Measurements from ENCODE around the gene MIPEP.

Gene MIPEP

GRCh38 chr13:23813635-23814034 is 75.6 kb downstream of the MIPEP start:
- no peak overlapping the region for H3K4me3 Mint-ChIP-seq
- ATAC-seq: no peak
- no peaks in the 10 kb centered on the region for H3K27me3 Mint-ChIP-seq
- no peak overlapping the region for H3K27ac Mint-ChIP-seq
- H3K36me3 Mint-ChIP-seq: peaks cover 17% of the 10 kb centered on the region
- no peaks in the 10 kb centered on the region for H3K9me3 Mint-ChIP-seq
- H3K4me1 Mint-ChIP-seq: peaks cover 17% of the 10 kb centered on the region

GRCh38 chr13:23811366-23812062 is 77.7 kb downstream of the MIPEP start:
- ATAC-seq: no peak
- H3K4me3 Mint-ChIP-seq: no peak overlapping the region
- peaks cover 37% of the 10 kb centered on the region for H3K4me1 Mint-ChIP-seq
- H3K27ac Mint-ChIP-seq: no peak overlapping the region
- H3K36me3 Mint-ChIP-seq: peaks cover 5% of the 10 kb centered on the region
- no peaks in the 10 kb centered on the region for H3K9me3 Mint-ChIP-seq
- no peaks in the 10 kb centered on the region for H3K27me3 Mint-ChIP-seq

GRCh38 chr13:23810685-23811240 is 78.4 kb downstream of the MIPEP start:
- peaks cover 39% of the 10 kb centered on the region for H3K4me1 Mint-ChIP-seq
- no peaks in the 10 kb centered on the region for H3K27me3 Mint-ChIP-seq
- no peak overlapping the region for H3K4me3 Mint-ChIP-seq
- H3K27ac Mint-ChIP-seq: no peak overlapping the region
- H3K36me3 Mint-ChIP-seq: no peaks in the 10 kb centered on the region
- H3K9me3 Mint-ChIP-seq: no peaks in the 10 kb centered on the region
- peak; percentile 73 for ATAC-seq

- H3K27me3 Mint-ChIP-seq: no peaks in the 10 kb centered on the region
- H3K4me3 Mint-ChIP-seq: no peak overlapping the region
- H3K9me3 Mint-ChIP-seq: no peaks in the 10 kb centered on the region
- H3K4me1 Mint-ChIP-seq: peaks cover 39% of the 10 kb centered on the region
- no peak for ATAC-seq
- peaks cover 13% of the 10 kb centered on the region for H3K36me3 Mint-ChIP-seq
- H3K27ac Mint-ChIP-seq: no peak overlapping the region
These were observed 80.4 kb downstream of the MIPEP start for GRCh38 chr13:23808803-23809202.

GRCh38 chr13:23806874-23807526 is 82.2 kb downstream of the MIPEP start:
- Mint-ChIP-seq H3K4me1 (peaks cover 35% of the 10 kb centered on the region), H3K36me3 (peaks cover 20% of the 10 kb centered on the region), H3K27ac (no peak overlapping the region), H3K4me3 (no peak overlapping the region), H3K27me3 (no peaks in the 10 kb centered on the region), H3K9me3 (no peaks in the 10 kb centered on the region)
- no peak for ATAC-seq

GRCh38 chr13:23805821-23806220 is 83.4 kb downstream of the MIPEP start:
- peaks cover 32% of the 10 kb centered on the region for H3K4me1 Mint-ChIP-seq
- no peak overlapping the region for H3K4me3 Mint-ChIP-seq
- H3K9me3 Mint-ChIP-seq: no peaks in the 10 kb centered on the region
- H3K36me3 Mint-ChIP-seq: peaks cover 31% of the 10 kb centered on the region
- no peaks in the 10 kb centered on the region for H3K27me3 Mint-ChIP-seq
- ATAC-seq: no peak
- no peak overlapping the region for H3K27ac Mint-ChIP-seq

- Mint-ChIP-seq H3K27me3 (no peaks in the 10 kb centered on the region), H3K36me3 (peaks cover 33% of the 10 kb centered on the region), H3K4me3 (no peak overlapping the region), H3K4me1 (peaks cover 28% of the 10 kb centered on the region), H3K9me3 (no peaks in the 10 kb centered on the region), H3K27ac (no peak overlapping the region)
- ATAC-seq: no peak
These were observed 84.1 kb downstream of the MIPEP start for GRCh38 chr13:23805122-23805521.

- Mint-ChIP-seq H3K9me3 (no peaks in the 10 kb centered on the region), H3K4me3 (no peak overlapping the region), H3K27ac (no peak overlapping the region), H3K27me3 (no peaks in the 10 kb centered on the region), H3K4me1 (peaks cover 28% of the 10 kb centered on the region), H3K36me3 (peaks cover 42% of the 10 kb centered on the region)
- ATAC-seq: no peak
These were observed 85.0 kb downstream of the MIPEP start for GRCh38 chr13:23804166-23804565.

- Mint-ChIP-seq H3K27me3 (no peaks in the 10 kb centered on the region), H3K4me3 (no peak overlapping the region), H3K9me3 (peaks cover 3% of the 10 kb centered on the region), H3K4me1 (peaks cover 6% of the 10 kb centered on the region), H3K36me3 (peaks cover 62% of the 10 kb centered on the region), H3K27ac (no peak overlapping the region)
- no peak for ATAC-seq
These were observed 88.1 kb downstream of the MIPEP start for GRCh38 chr13:23801141-23801540.

GRCh38 chr13:23799945-23800344 is 89.3 kb downstream of the MIPEP start:
- no peak for ATAC-seq

GRCh38 chr13:23797276-23797903 is 91.8 kb downstream of the MIPEP start:
- peaks cover 3% of the 10 kb centered on the region for H3K9me3 Mint-ChIP-seq
- peaks cover 6% of the 10 kb centered on the region for H3K4me1 Mint-ChIP-seq
- H3K27ac Mint-ChIP-seq: no peak overlapping the region
- ATAC-seq: no peak
- no peaks in the 10 kb centered on the region for H3K27me3 Mint-ChIP-seq
- no peak overlapping the region for H3K4me3 Mint-ChIP-seq
- peaks cover 50% of the 10 kb centered on the region for H3K36me3 Mint-ChIP-seq

More at GRCh38 chr13:23799945-23800344, 89.3 kb downstream of the MIPEP start:
- Mint-ChIP-seq H3K27ac (no peak overlapping the region), H3K36me3 (peaks cover 54% of the 10 kb centered on the region), H3K4me3 (no peak overlapping the region), H3K4me1 (peaks cover 6% of the 10 kb centered on the region), H3K27me3 (no peaks in the 10 kb centered on the region), H3K9me3 (peaks cover 3% of the 10 kb centered on the region)

GRCh38 chr13:23796551-23796950 is 92.6 kb downstream of the MIPEP start:
- Mint-ChIP-seq H3K4me1 (peaks cover 6% of the 10 kb centered on the region), H3K36me3 (peaks cover 46% of the 10 kb centered on the region), H3K27ac (no peak overlapping the region), H3K9me3 (peaks cover 3% of the 10 kb centered on the region), H3K4me3 (no peak overlapping the region), H3K27me3 (no peaks in the 10 kb centered on the region)
- ATAC-seq: no peak

GRCh38 chr13:23794267-23795161 is 94.7 kb downstream of the MIPEP start:
- peaks cover 3% of the 10 kb centered on the region for H3K9me3 Mint-ChIP-seq
- no peak overlapping the region for H3K4me3 Mint-ChIP-seq
- H3K4me1 Mint-ChIP-seq: no peaks in the 10 kb centered on the region
- H3K36me3 Mint-ChIP-seq: peaks cover 31% of the 10 kb centered on the region
- no peak for ATAC-seq
- no peaks in the 10 kb centered on the region for H3K27me3 Mint-ChIP-seq
- H3K27ac Mint-ChIP-seq: no peak overlapping the region

- H3K36me3 Mint-ChIP-seq: peaks cover 23% of the 10 kb centered on the region
- H3K9me3 Mint-ChIP-seq: peaks cover 2% of the 10 kb centered on the region
- no peaks in the 10 kb centered on the region for H3K27me3 Mint-ChIP-seq
- H3K4me3 Mint-ChIP-seq: no peak overlapping the region
- no peak overlapping the region for H3K27ac Mint-ChIP-seq
- ATAC-seq: no peak
- no peaks in the 10 kb centered on the region for H3K4me1 Mint-ChIP-seq
These were observed 95.5 kb downstream of the MIPEP start for GRCh38 chr13:23793711-23794110.

GRCh38 chr13:23792680-23793079 is 96.5 kb downstream of the MIPEP start:
- no peak overlapping the region for H3K4me3 Mint-ChIP-seq
- no peaks in the 10 kb centered on the region for H3K4me1 Mint-ChIP-seq
- H3K27me3 Mint-ChIP-seq: no peaks in the 10 kb centered on the region

More at GRCh38 chr13:23792680-23793079, 96.5 kb downstream of the MIPEP start:
- Mint-ChIP-seq H3K36me3 (peaks cover 19% of the 10 kb centered on the region), H3K27ac (no peak overlapping the region), H3K9me3 (no peaks in the 10 kb centered on the region)
- no peak for ATAC-seq
